BLaER1 (cell line): Measurements from ENCODE around the gene HELZ.

Experiments used
- H3K27ac ChIP-seq: shearing (Covaris generic); formaldehyde crosslinking; 2 replicates; pipeline ENCODE4 v1.8.1; 2022
- H3K27me3 ChIP-seq: shearing (Covaris generic); formaldehyde crosslinking; 2 replicates; pipeline ENCODE4 v1.8.1; 2022
- H3K36me3 ChIP-seq: shearing (Covaris generic); formaldehyde crosslinking; 2 replicates; pipeline ENCODE4 v1.8.1; 2022
- H3K4me1 ChIP-seq: shearing (Covaris generic); formaldehyde crosslinking; 2 replicates; pipeline ENCODE4 v1.8.1; 2022
- H3K4me2 ChIP-seq: shearing (Covaris generic); formaldehyde crosslinking; 2 replicates; pipeline ENCODE4 v1.8.1; 2022
- H3K4me3 ChIP-seq: shearing (Covaris generic); formaldehyde crosslinking; 2 replicates; pipeline ENCODE4 v1.8.1; 2022
- H3K9ac ChIP-seq: shearing (Covaris generic); formaldehyde crosslinking; 2 replicates; pipeline ENCODE4 v1.8.1; 2022
- H3K9me3 ChIP-seq: shearing (Covaris generic); formaldehyde crosslinking; 2 replicates; pipeline ENCODE4 v1.8.1; 2022
- H4K20me1 ChIP-seq: shearing (Covaris generic); formaldehyde crosslinking; 2 replicates; pipeline ENCODE4 v1.8.1; 2022
- Cebpa-rat ChIP-seq: shearing (Covaris generic); IDR thresholded peaks from 2 replicates; pipeline ENCODE4 v1.8.1; 2022

HELZ gene

DNA sequence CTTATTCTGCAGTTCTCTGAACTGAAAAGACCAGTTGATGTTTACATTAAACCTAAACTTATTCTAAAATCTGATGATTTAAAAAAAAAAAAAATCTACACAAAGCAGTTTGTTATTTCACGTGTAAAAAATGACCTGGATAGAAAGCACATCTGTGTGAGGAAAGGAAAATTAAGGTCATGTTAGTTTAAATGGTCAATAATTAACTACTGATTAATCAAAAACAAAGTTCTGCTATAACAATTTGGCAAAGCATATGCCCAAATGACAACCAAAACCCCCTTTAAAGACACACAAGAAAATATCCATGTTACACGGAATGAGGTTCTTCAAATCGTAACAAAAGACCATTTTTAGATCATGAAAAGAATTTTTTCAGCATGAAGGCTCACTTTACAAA lies 170.2 kb downstream of the HELZ start:
- Histone ChIP-seq H4K20me1 (0 out of 2 replicates have a peak, but pooled peaks cover 8% of the 10 kb centered on the region), H3K36me3 (peaks cover 32% of the 10 kb centered on the region), H3K27ac (no peak overlapping the region), H3K4me2 (no peak overlapping the region), H3K9ac (no peak overlapping the region), H3K4me1 (no peaks in the 10 kb centered on the region), H3K4me3 (no peak overlapping the region), H3K27me3 (no peaks in the 10 kb centered on the region), H3K9me3 (no peaks in the 10 kb centered on the region)
- TF ChIP-seq Cebpa-rat = no peak

DNA sequence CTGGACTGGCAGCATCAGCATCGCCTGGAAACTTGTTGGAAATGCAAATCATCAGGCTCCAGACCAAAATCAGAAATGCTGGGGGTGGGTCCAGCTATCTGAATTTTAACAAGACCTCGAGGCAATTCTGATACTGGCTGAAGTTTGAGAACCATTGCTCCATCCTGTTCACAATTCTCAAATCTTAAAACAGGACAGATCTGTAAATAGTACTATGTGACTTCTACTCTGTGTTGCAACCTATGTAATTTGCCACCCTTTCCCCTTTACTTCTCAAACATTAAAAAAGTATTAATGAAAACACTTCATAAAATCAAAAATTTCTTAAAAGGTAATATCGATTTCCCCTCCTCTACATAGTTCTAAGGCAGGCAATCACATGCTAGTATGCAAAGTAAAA lies 172.1 kb downstream of the HELZ start:
- Histone ChIP-seq H3K27me3 (no peaks in the 10 kb centered on the region), H3K9me3 (no peaks in the 10 kb centered on the region), H3K27ac (no peak overlapping the region), H3K9ac (no peak overlapping the region), H3K36me3 (peaks cover 18% of the 10 kb centered on the region), H3K4me1 (no peaks in the 10 kb centered on the region), H3K4me3 (no peak overlapping the region), H3K4me2 (no peak overlapping the region), H4K20me1 (no peaks in the 10 kb centered on the region)
- no peak for TF ChIP-seq Cebpa-rat

DNA sequence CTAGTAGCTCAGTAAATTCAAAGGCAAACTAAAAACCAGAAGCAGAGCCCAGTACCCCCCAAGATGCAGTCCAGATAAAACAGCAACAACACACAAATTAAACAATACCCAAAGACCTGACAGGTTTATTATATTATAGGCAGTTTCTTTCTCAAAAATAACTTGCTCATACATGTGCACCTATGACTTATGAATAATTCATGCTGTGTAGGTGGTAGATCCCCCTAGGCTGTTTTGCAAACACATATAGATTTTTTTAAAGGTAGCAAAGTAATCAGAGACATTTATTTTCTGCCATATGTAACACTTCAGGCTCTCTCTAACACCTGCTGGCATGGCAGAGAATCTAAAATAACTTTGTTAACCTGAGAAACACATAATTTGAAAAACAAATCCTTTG lies 173.4 kb downstream of the HELZ start:
- Histone ChIP-seq H3K27ac (no peak overlapping the region), H3K4me1 (no peaks in the 10 kb centered on the region), H3K36me3 (peaks cover 18% of the 10 kb centered on the region), H3K4me2 (no peak overlapping the region), H3K4me3 (no peak overlapping the region), H3K9ac (no peak overlapping the region), H3K27me3 (no peaks in the 10 kb centered on the region), H4K20me1 (no peaks in the 10 kb centered on the region), H3K9me3 (no peaks in the 10 kb centered on the region)
- TF ChIP-seq Cebpa-rat = no peak

DNA sequence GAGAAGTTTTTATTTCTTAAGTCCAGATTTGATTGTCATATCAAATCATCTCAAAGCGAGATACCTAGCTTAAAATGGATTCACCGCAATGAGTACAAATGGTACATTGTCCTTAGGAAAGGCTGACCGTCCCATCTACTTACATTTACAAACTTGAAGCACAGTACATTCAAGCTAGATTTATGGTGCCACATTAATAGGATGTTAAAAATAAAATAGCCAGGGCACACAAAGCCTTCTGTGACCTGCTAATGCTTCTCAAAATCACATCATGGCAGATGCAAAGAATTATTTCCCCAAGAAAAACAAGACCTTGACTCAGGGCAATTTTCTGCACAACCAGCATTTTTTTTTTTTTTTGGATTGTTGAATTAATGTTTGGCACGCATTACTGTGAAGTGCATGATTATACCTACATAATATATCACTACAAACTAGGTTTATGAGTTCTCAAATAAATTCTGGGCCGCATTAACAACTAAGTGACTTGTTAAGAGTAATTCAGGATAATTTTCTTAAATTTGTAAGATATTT lies 175.3 kb downstream of the HELZ start:
- H3K36me3 ChIP-seq = peaks cover 11% of the 10 kb centered on the region
- H4K20me1 ChIP-seq = no peaks in the 10 kb centered on the region
- no peaks in the 10 kb centered on the region for H3K4me1 ChIP-seq
- TF ChIP-seq Cebpa-rat = no peak
- no peak overlapping the region for H3K4me3 ChIP-seq
- no peak overlapping the region for H3K4me2 ChIP-seq
- no peak overlapping the region for H3K9ac ChIP-seq
- no peaks in the 10 kb centered on the region for H3K9me3 ChIP-seq
- H3K27me3 ChIP-seq = no peaks in the 10 kb centered on the region
- no peak overlapping the region for H3K27ac ChIP-seq

DNA sequence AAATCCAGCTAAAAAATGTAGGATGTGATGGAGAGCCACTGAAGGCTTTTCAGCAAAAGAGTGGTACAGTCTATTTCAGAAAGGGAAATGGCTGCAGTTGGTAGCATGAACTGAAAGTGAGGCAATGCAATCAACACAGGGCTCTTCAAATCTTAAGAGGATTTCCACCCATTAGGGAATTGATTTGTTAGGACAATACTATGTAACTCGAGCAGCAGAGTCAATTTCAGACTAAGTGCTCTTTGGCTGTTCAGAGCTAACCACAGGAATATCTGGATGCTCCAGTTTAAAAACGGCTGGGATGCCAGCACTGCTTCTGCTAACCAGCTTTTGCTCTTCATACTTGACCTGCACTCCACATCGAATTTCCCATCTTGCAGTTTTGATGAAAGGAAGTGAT lies 176.0 kb downstream of the HELZ start:
- Histone ChIP-seq H3K4me2 (no peak overlapping the region), H3K27ac (no peak overlapping the region), H3K27me3 (no peaks in the 10 kb centered on the region), H3K4me1 (no peaks in the 10 kb centered on the region), H3K9me3 (no peaks in the 10 kb centered on the region), H3K36me3 (peaks cover 11% of the 10 kb centered on the region), H4K20me1 (no peaks in the 10 kb centered on the region), H3K9ac (no peak overlapping the region), H3K4me3 (no peak overlapping the region)
- TF ChIP-seq Cebpa-rat = no peak

DNA sequence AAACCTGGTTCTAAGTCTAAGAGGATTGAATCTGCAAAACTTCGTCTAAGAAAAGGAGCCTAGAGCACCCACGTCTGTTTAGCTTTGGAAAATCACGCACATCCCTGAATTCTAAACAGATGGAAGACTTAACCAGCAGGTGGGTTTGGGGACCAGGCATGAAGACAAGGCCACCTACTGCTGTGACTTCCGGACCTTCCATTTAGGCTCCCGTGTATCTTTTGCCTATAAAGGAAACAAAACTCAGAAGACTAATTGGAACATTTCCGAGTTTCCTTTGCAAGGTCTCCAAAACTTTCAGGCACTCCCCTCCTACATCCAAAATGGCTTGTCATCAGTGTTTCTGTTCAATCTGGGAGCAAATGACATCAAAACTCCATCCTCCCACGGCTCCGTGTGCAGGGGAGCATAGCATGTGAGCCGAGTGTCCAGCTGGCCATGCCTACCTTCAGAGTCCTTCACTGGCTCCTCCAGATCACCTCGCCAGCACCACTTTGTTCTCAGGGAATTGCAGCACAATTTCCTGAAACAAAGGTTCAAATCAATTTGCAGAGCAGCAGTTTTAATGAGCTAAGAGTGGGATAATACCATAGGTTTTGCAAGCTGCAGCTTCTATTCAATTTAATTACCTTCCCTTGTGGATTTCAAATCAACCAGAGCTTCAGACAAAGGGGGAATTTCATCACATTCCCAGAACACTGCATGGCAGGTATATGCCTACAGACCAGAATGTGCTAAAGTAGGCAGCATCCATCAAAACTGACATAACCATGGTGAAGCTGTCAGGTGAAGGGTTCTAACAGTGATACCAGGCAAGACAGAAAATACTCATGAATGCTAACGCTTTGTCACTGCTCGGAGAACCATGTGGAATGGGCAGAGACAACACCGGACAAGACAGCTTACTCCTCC lies 177.2 kb downstream of the HELZ start:
- Histone ChIP-seq H3K4me1 (no peaks in the 10 kb centered on the region), H3K27ac (no peak overlapping the region), H3K27me3 (no peaks in the 10 kb centered on the region), H3K9me3 (no peaks in the 10 kb centered on the region), H3K9ac (no peak overlapping the region), H4K20me1 (no peaks in the 10 kb centered on the region), H3K36me3 (peaks cover 9% of the 10 kb centered on the region), H3K4me2 (no peak overlapping the region), H3K4me3 (no peak overlapping the region)
- no peak for TF ChIP-seq Cebpa-rat

DNA sequence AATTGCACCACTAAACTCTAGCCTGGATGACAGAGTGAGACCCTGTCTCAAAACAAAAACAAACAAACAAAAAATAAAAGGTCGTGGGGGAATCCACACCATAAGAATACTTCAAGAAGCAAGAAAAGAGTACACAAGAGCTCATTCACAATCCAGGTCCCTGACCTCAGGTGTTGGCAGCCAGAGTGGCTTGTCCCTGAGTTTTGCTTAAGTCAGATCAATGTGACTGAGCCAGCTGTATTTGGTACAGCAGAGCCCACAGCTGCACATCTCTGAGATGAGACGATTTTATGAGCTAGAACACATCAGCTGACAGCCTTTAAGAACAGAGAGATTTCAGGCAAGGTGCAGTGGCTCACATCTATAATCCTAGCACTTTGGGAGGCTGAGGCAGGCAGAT lies 178.3 kb downstream of the HELZ start:
- no peak for TF ChIP-seq Cebpa-rat
- Histone ChIP-seq H3K9ac (no peak overlapping the region), H3K9me3 (no peaks in the 10 kb centered on the region), H3K4me3 (no peak overlapping the region), H3K27me3 (no peaks in the 10 kb centered on the region), H3K4me2 (no peak overlapping the region), H4K20me1 (no peaks in the 10 kb centered on the region), H3K27ac (no peak overlapping the region), H3K36me3 (no peaks in the 10 kb centered on the region), H3K4me1 (no peaks in the 10 kb centered on the region)

DNA sequence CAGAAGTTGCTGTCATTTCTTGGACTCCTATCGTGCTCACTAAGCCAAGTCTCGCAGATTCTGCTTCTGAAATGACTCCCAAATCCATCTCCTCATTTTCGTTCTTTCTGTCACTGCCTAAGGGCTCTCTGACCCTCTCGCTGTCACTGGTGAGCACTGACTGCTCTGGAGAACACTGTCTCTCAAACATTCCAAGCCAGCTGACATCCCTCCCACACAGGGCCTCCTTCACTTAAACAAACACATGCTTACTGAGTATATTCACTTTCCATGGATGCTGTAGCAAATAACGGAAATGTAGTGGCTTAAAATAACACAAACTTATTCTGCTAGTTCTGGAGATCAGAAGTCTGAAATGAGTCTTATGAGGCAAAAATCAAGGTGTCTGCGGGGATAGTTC lies 181.9 kb downstream of the HELZ start:
- Histone ChIP-seq H4K20me1 (no peaks in the 10 kb centered on the region), H3K36me3 (no peaks in the 10 kb centered on the region), H3K9ac (no peak overlapping the region), H3K27me3 (no peaks in the 10 kb centered on the region), H3K27ac (no peak overlapping the region), H3K4me3 (no peak overlapping the region), H3K9me3 (no peaks in the 10 kb centered on the region), H3K4me2 (no peak overlapping the region), H3K4me1 (no peaks in the 10 kb centered on the region)
- TF ChIP-seq Cebpa-rat = no peak

DNA sequence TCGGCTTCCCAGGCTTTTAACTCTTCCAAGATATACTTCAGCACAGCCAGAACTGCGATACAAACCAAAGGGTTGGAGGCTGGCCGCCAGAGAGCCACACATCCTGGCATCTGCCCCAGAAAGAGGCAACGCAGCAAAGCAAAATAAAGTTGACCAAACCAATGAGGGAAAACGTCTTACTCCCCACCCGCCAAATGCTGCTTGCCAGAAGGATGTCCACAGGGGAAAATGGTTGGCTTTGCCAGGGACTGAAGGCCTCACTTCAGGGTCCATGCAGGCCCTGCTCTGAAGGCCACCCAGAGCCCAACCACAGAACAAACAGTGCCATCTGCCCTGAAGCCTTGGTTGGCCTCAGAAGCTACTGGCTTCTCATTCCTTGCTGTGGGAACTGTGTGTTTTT lies 185.6 kb downstream of the HELZ start:
- no peaks in the 10 kb centered on the region for H4K20me1 ChIP-seq
- H3K4me2 ChIP-seq = no peak overlapping the region
- H3K9me3 ChIP-seq = peaks cover 6% of the 10 kb centered on the region; the same call in 1 of the 2 replicates
- TF ChIP-seq Cebpa-rat = no peak
- no peaks in the 10 kb centered on the region for H3K36me3 ChIP-seq
- no peak overlapping the region for H3K9ac ChIP-seq
- H3K4me1 ChIP-seq = peaks cover 23% of the 10 kb centered on the region
- H3K27me3 ChIP-seq = no peaks in the 10 kb centered on the region
- H3K27ac ChIP-seq = no peak overlapping the region
- H3K4me3 ChIP-seq = no peak overlapping the region

DNA sequence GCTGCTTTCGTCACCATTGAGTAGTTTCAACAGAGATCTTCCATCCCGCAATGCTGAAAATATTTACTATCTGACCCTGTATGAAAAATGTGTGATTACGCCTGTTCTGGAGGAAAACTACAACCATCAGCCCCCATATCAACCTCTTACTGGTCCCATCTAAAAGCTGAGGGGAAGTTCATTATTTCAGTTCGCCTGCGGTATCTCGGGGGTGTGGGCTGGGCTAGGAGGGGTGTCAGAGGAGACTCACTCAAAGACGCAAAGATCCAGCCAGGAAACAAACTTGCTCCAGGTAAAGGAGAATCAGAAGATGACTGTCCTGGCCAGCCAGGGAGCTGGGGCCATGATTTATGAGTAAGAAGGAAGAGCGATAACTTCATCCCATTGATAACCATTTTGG lies 187.0 kb downstream of the HELZ start:
- Histone ChIP-seq H3K36me3 (no peaks in the 10 kb centered on the region), H3K9ac (no peak overlapping the region)
- TF ChIP-seq Cebpa-rat = no peak

More for the DNA sequence above, 187.0 kb downstream of the HELZ start:
- Histone ChIP-seq H3K4me3 (no peak overlapping the region), H3K4me2 (no peak overlapping the region), H4K20me1 (no peaks in the 10 kb centered on the region), H3K27me3 (no peaks in the 10 kb centered on the region), H3K9me3 (peaks cover 6% of the 10 kb centered on the region; the same call in 1 of the 2 replicates), H3K4me1 (peaks cover 29% of the 10 kb centered on the region), H3K27ac (no peak overlapping the region)
